ENCODE data around the gene ERMAP.

Gene ERMAP

GRCh38 chr1:42784547-42784945 lies 32.4 kb upstream of the ERMAP start:
- in situ Hi-C loops (cut with HindIII; ENCODE audit: low pct_ligation_motif_present, low sequenced_read_pairs): no loop called here
- Histone ChIP-seq H3K36me3 (replicated peaks) (peaks cover 4% of the 10 kb centered on the region), H3K27me3 (replicated peaks) (no peaks in the 10 kb centered on the region), H3K4me3 (ENCODE audit: low read depth, low read length) (peak overlapping the region; percentile 48), H3K27ac (no peak overlapping the region)
- DNase-seq: no peak
- TF ChIP-seq, protein P1, sequence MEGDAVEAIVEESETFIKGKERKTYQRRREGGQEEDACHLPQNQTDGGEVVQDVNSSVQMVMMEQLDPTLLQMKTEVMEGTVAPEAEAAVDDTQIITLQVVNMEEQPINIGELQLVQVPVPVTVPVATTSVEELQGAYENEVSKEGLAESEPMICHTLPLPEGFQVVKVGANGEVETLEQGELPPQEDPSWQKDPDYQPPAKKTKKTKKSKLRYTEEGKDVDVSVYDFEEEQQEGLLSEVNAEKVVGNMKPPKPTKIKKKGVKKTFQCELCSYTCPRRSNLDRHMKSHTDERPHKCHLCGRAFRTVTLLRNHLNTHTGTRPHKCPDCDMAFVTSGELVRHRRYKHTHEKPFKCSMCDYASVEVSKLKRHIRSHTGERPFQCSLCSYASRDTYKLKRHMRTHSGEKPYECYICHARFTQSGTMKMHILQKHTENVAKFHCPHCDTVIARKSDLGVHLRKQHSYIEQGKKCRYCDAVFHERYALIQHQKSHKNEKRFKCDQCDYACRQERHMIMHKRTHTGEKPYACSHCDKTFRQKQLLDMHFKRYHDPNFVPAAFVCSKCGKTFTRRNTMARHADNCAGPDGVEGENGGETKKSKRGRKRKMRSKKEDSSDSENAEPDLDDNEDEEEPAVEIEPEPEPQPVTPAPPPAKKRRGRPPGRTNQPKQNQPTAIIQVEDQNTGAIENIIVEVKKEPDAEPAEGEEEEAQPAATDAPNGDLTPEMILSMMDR (IDR thresholded peaks at IDR 0.05; ENCODE audit: low read depth, low read length, missing control alignments): no peak

- Histone ChIP-seq H3K36me3 (replicated peaks) (peaks cover 4% of the 10 kb centered on the region), H3K27me3 (replicated peaks) (no peaks in the 10 kb centered on the region), H3K27ac (no peak within 1 kb of the TSS), H3K4me3 (ENCODE audit: low read depth, low read length) (peak within 1 kb of the TSS; percentile 48)
- TF ChIP-seq, protein P1 (IDR thresholded peaks at IDR 0.05; ENCODE audit: low read depth, low read length, missing control alignments): no peak
- in situ Hi-C loops (cut with HindIII; ENCODE audit: low pct_ligation_motif_present, low sequenced_read_pairs): no loop called here
- DNase-seq: no peak
Observed at GRCh38 chr1:42784946-42785693, 31.8 kb upstream of the ERMAP start, which contains the start of gene TMEM269. TMEM269 (plus strand) TSS chr1:42784991; CDS start chr1:42789894, 4,903 bp downstream.

- in situ Hi-C loops (cut with HindIII; ENCODE audit: low pct_ligation_motif_present, low sequenced_read_pairs): no loop called here
- no peaks in the 10 kb centered on the region for H3K27me3 ChIP-seq (replicated peaks)
- TF ChIP-seq, protein P1 (IDR thresholded peaks at IDR 0.05; ENCODE audit: low read depth, low read length, missing control alignments): no peak
- no peak overlapping the region for H3K27ac ChIP-seq
- peaks cover 2% of the 10 kb centered on the region for H3K36me3 ChIP-seq (replicated peaks)
- DNase-seq: no peak
- H3K4me3 ChIP-seq (ENCODE audit: low read depth, low read length): no peak overlapping the region
Observed at GRCh38 chr1:42786097-42786496, 30.8 kb upstream of the ERMAP start.

DNA sequence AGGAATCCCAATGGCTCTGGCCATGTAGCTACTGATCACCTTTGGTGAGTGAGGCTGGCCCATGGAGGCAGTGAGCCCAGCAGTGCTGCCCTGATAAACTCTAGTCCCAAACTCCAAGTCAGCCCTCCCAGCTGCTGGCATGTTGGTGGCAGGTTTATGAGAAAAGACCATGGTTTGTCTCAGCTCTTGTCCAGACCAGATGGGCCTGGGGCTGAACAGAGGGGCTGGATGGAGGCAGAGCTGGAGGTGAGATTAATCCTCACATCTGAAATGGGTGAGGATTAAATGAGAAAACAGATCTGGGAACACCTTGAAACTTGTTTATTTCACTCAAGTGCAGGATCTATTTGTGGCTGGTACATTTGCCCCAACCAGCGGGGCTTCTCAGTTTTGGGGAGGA lies 28.9 kb upstream of the ERMAP start:
- Histone ChIP-seq H3K27me3 (replicated peaks) (no peaks in the 10 kb centered on the region), H3K36me3 (replicated peaks) (no peaks in the 10 kb centered on the region), H3K27ac (no peak overlapping the region), H3K4me3 (ENCODE audit: low read depth, low read length) (no peak overlapping the region)
- TF ChIP-seq, protein P1 (IDR thresholded peaks at IDR 0.05; ENCODE audit: low read depth, low read length, missing control alignments): no peak
- in situ Hi-C loops (cut with HindIII; ENCODE audit: low pct_ligation_motif_present, low sequenced_read_pairs): no loop called here
- DNase-seq: no peak

DNA sequence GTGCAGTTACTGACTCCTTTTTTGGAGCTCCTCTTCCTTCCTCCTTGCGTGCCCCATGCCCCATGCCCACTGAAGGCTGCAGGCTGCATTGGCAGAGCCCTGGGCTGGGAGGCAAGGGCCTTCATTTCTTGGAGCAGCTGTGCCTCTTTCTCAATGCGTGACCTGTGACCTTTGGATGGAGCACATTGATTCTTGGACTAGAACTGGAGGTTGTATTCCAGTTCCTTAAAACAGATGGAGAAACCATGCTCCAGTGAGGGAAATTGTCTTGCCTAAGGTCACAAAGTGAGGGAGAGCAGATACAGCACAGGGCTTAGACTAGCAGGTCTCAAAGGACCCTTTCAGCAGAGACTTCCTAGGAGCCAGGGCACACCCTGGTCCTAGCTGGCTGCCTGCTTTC lies 23.1 kb upstream of the ERMAP start:
- Histone ChIP-seq H3K27me3 (replicated peaks) (no peaks in the 10 kb centered on the region), H3K36me3 (replicated peaks) (no peaks in the 10 kb centered on the region), H3K4me3 (ENCODE audit: low read depth, low read length) (no peak overlapping the region), H3K27ac (no peak overlapping the region)
- TF ChIP-seq, protein P1 (IDR thresholded peaks at IDR 0.05; ENCODE audit: low read depth, low read length, missing control alignments): no peak
- in situ Hi-C loops (cut with HindIII; ENCODE audit: low pct_ligation_motif_present, low sequenced_read_pairs): no loop called here
- DNase-seq: no peak

DNA sequence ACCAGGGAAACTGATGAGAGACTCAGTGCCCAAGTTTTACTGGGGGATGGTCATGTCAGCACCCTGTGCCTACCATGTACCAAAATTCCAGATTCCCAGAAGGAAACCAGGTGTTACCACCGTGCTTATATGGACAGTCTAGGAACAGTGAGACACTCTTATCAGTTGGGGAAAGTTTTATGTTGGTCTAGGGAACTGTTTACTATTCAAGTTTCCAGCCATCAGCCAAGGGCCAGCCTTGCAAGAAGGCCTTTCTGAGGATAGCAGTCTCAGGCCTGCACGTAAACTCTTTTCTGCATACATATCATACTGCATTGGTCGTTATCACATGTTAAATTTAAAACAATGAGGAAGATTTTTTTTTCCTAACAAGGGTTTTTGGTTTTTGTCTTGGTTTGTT lies 19.5 kb upstream of the ERMAP start:
- H3K4me3 ChIP-seq (ENCODE audit: low read depth, low read length): no peak overlapping the region
- TF ChIP-seq, protein P1 (IDR thresholded peaks at IDR 0.05; ENCODE audit: low read depth, low read length, missing control alignments): no peak
- in situ Hi-C loops (cut with HindIII; ENCODE audit: low pct_ligation_motif_present, low sequenced_read_pairs): no loop called here
- DNase-seq: no peak
- no peak overlapping the region for H3K27ac ChIP-seq
- no peaks in the 10 kb centered on the region for H3K27me3 ChIP-seq (replicated peaks)
- H3K36me3 ChIP-seq (replicated peaks): no peaks in the 10 kb centered on the region

Data from brain microvascular endothelial cell (primary cell).